HEK293 (cell line): ENCODE results near the gene DYNC1I1.

Experiments
- CTCF ChIA-PET: fragments of 350-600 bp; formaldehyde crosslinking; extraction: SDS; loops from one replicate; lab custom pipeline; 2021; ENCODE audit warnings: antibody characterized with exemption; lab: Yijun Ruan, JAX
- POLR2A ChIA-PET: fragments of 300-600 bp; formaldehyde crosslinking; extraction: SDS; loops from one replicate; lab custom pipeline; 2020; ENCODE audit warnings: antibody characterized with exemption, inconsistent platforms; lab: Yijun Ruan, JAX
- H3K27ac ChIP-seq: fragments of 200-500 bp; sonication (Bioruptor generic); 2 replicates; pipeline ENCODE4 v1.5.1; 2014; ENCODE audit warnings: low read depth, low read length, control low read depth, inconsistent platforms; ENCODE audit errors: extremely low read depth
- H3K36me3 ChIP-seq, 2 experiments: fragments of 200-500 bp in 1 of 2; sonication (Bioruptor generic) in 1 of 2; 1 replicate in 1 of 2; 2 replicates in 1 of 2; pipeline ENCODE4 v1.5.1; 2014 to 2017; ENCODE audit warnings: inconsistent platforms in 2 of 2, low read length in 2 of 2; ENCODE audit not compliant: control insufficient read depth in 2 of 2, insufficient read depth in 1 of 2
- H3K4me1 ChIP-seq: fragments of 200-500 bp; sonication (Bioruptor generic); 2 replicates; pipeline ENCODE4 v1.5.1; 2014; ENCODE audit warnings: mild to moderate bottlenecking, low read length, inconsistent platforms; ENCODE audit not compliant: control insufficient read depth, insufficient read depth
- H3K4me3 ChIP-seq: 2 replicates; pipeline ENCODE4 v1.5.1; 2011; ENCODE audit warnings: low read depth, mild to moderate bottlenecking, control low read depth, low read length, moderate library complexity
- H3K9me3 ChIP-seq: fragments of 200-500 bp; sonication (Bioruptor generic); 2 replicates; pipeline ENCODE4 v1.5.1; 2014; ENCODE audit warnings: low read depth, low read length, inconsistent platforms; ENCODE audit not compliant: control insufficient read depth, insufficient read depth
- HIC1 ChIP-seq: fragments of 450-650 bp; formaldehyde crosslinking; IDR thresholded peaks from 2 replicates; pipeline ENCODE4 v1.5.1; 2016; ENCODE audit warnings: missing biosample characterization, missing genetic modification characterization
- HOXD13 ChIP-seq: sonication (generic); formaldehyde crosslinking; IDR thresholded peaks from 2 replicates; pipeline ENCODE4 v1.8.0; 2022; ENCODE audit warnings: missing genetic modification reagents, borderline replicate concordance
- YY1 ChIP-seq: fragments of 450-650 bp; formaldehyde crosslinking; IDR thresholded peaks from 2 replicates; pipeline ENCODE4 v1.5.1; 2018; ENCODE audit warnings: missing biosample characterization, missing genetic modification characterization
- ZBTB44 ChIP-seq: fragments of 450-650 bp; IDR thresholded peaks from 2 replicates; pipeline ENCODE4 v1.5.1; 2018; ENCODE audit warnings: missing biosample characterization, mild to moderate bottlenecking, missing genetic modification characterization
- ZFP3 ChIP-seq: fragments of 450-650 bp; formaldehyde crosslinking; IDR thresholded peaks from 2 replicates; pipeline ENCODE4 v1.5.1; 2016; ENCODE audit warnings: low read depth, missing biosample characterization, missing genetic modification characterization
- ZNF155 ChIP-seq: fragments of 450-650 bp; formaldehyde crosslinking; IDR thresholded peaks from 2 replicates; pipeline ENCODE4 v1.5.1; 2016; ENCODE audit warnings: missing biosample characterization, missing genetic modification characterization
- ZNF341 ChIP-seq: fragments of 450-650 bp; formaldehyde crosslinking; IDR thresholded peaks from 2 replicates; pipeline ENCODE4; 2016; ENCODE audit warnings: low read depth, missing biosample characterization, missing genetic modification characterization
- ZNF391 ChIP-seq: fragments of 450-650 bp; formaldehyde crosslinking; IDR thresholded peaks from 2 replicates; pipeline ENCODE4 v1.5.1; 2016; ENCODE audit warnings: low read depth, missing biosample characterization, missing genetic modification characterization, borderline replicate concordance
- ZNF514 ChIP-seq: fragments of 450-650 bp; formaldehyde crosslinking; IDR thresholded peaks from 2 replicates; pipeline ENCODE4 v1.5.1; 2016; ENCODE audit warnings: missing biosample characterization, missing genetic modification characterization
- ZNF555 ChIP-seq: fragments of 450-650 bp; formaldehyde crosslinking; conservative IDR thresholded peaks from 2 replicates; pipeline ENCODE4 v1.5.1; 2017; ENCODE audit warnings: missing biosample characterization, mild to moderate bottlenecking, missing genetic modification characterization, inconsistent platforms
- ZNF76 ChIP-seq: fragments of 450-650 bp; formaldehyde crosslinking; IDR thresholded peaks from 2 replicates; pipeline ENCODE4; 2016; ENCODE audit warnings: low read depth, missing biosample characterization, missing genetic modification characterization, borderline replicate concordance
- ZNF837 ChIP-seq: fragments of 450-650 bp; formaldehyde crosslinking; IDR thresholded peaks from 2 replicates; pipeline ENCODE4 v1.5.1; 2016; ENCODE audit warnings: missing biosample characterization, missing genetic modification characterization
- TF ChIP-seq, protein P1 (sequence below): fragments of 450-650 bp; formaldehyde crosslinking; IDR thresholded peaks from 2 replicates; pipeline ENCODE4 v1.5.1; 2016; ENCODE audit warnings: missing biosample characterization, missing genetic modification characterization
- TF ChIP-seq, protein P2 (sequence below): fragments of 450-650 bp; formaldehyde crosslinking; IDR thresholded peaks from 2 replicates; pipeline ENCODE4 v1.5.1; 2016; ENCODE audit warnings: missing biosample characterization, missing genetic modification characterization

DYNC1I1 gene

DNA sequence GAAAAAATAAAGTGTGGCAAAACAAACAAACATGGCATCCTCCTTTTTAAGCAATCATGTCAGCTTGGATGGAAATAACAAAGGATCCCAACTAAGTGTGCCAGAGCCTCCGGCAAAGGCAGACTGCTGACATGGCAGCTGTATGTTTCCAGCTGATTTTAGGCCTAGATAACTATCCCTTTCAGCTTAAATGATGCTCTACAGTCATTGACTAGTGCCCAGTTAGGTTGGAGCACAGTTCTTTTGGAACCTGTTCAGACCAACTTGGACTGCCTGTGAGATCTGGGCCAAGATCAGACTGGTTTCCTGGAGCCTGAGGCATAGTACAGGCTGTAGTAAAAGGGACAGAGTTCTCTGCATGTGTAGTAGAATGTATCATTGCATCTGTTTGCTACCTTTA, 128.7 kb downstream of the DYNC1I1 start:
- Histone ChIP-seq H3K4me3 (no peak overlapping the region), H3K27ac (no peak overlapping the region), H3K9me3 (no peaks in the 10 kb centered on the region), H3K4me1 (no peaks in the 10 kb centered on the region), H3K36me3 (no peaks in the 10 kb centered on the region)
- TF ChIP-seq ZBTB44 (tag by site-specific recombination) = no peak
- no peak for TF ChIP-seq ZNF837
- TF ChIP-seq ZNF155 (tag by site-specific recombination) = no peak
- TF ChIP-seq HIC1 (tag by site-specific recombination) = no peak
- TF ChIP-seq YY1 (tag by site-specific recombination) = no peak
- TF ChIP-seq ZNF514 (tag by site-specific recombination) = no peak
- TF ChIP-seq HOXD13 (CRISPR knock-in tag) = no peak
- TF ChIP-seq, protein P1, sequence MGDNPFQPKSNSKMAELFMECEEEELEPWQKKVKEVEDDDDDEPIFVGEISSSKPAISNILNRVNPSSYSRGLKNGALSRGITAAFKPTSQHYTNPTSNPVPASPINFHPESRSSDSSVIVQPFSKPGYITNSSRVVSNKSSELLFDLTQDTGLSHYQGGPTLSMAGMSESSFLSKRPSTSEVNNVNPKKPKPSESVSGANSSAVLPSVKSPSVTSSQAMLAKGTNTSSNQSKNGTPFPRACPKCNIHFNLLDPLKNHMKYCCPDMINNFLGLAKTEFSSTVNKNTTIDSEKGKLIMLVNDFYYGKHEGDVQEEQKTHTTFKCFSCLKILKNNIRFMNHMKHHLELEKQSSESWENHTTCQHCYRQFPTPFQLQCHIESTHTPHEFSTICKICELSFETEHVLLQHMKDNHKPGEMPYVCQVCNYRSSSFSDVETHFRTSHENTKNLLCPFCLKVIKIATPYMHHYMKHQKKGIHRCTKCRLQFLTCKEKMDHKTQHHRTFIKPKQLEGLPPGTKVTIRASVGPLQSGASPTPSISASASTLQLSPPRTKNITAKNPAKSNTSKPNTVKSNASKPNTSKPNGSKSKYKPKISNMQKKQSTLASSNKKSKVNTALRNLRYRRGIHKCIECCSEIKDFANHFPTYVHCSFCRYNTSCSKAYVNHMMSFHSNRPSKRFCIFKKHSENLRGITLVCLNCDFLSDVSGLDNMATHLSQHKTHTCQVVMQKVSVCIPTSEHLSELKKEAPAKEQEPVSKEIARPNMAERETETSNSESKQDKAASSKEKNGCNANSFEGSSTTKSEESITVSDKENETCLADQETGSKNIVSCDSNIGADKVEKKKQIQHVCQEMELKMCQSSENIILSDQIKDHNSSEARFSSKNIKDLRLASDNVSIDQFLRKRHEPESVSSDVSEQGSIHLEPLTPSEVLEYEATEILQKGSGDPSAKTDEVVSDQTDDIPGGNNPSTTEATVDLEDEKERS (tag by site-specific recombination) = no peak
- TF ChIP-seq, protein P2, sequence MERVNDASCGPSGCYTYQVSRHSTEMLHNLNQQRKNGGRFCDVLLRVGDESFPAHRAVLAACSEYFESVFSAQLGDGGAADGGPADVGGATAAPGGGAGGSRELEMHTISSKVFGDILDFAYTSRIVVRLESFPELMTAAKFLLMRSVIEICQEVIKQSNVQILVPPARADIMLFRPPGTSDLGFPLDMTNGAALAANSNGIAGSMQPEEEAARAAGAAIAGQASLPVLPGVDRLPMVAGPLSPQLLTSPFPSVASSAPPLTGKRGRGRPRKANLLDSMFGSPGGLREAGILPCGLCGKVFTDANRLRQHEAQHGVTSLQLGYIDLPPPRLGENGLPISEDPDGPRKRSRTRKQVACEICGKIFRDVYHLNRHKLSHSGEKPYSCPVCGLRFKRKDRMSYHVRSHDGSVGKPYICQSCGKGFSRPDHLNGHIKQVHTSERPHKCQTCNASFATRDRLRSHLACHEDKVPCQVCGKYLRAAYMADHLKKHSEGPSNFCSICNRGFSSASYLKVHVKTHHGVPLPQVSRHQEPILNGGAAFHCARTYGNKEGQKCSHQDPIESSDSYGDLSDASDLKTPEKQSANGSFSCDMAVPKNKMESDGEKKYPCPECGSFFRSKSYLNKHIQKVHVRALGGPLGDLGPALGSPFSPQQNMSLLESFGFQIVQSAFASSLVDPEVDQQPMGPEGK (tag by site-specific recombination) = no peak
- ChIA-PET POLR2A (no interaction called here), CTCF (interaction anchor here (6.9 kb wide), 1 partner anchor 16 kb away, joined by 27 read pairs; no protein-coding TSS in a partner anchor)

DNA sequence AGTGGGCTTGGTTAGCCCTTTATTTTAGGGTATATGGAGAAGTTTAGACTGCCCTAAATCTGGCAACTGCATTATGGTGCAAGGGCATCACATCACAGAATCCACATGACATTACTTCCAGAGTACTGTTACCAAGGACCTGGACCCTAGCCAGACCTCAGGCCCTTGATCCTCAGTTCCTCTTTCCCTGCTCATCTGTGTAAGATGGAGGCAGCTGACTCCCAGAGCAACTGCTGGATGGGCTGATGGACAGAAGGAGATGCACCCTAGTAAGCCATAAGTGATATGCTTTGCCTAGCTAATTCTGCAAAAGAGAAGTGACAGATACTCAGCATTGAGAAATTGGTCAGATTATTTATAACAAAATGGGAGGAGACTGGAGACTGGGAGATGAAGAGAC, 131.7 kb downstream of the DYNC1I1 start:
- Histone ChIP-seq H3K4me3 (no peak overlapping the region), H3K36me3 (no peaks in the 10 kb centered on the region), H3K9me3 (no peaks in the 10 kb centered on the region), H3K27ac (no peak overlapping the region), H3K4me1 (no peaks in the 10 kb centered on the region)
- TF ChIP-seq ZNF391 (no peak), ZNF76 (tag by site-specific recombination) (no peak), ZNF555 (tag by site-specific recombination) (no peak), ZFP3 (tag by site-specific recombination) (no peak), ZNF341 (tag by site-specific recombination) (no peak)
- POLR2A ChIA-PET = no interaction called here
- CTCF ChIA-PET = interaction anchor here (0.9 to 6.9 kb wide), 3 partner anchors 13 to 1200 kb away, joined by 3 to 27 read pairs (median 4); no protein-coding TSS in a partner anchor
